ENCODE data around the gene POMT2.

POMT2 gene

DNA sequence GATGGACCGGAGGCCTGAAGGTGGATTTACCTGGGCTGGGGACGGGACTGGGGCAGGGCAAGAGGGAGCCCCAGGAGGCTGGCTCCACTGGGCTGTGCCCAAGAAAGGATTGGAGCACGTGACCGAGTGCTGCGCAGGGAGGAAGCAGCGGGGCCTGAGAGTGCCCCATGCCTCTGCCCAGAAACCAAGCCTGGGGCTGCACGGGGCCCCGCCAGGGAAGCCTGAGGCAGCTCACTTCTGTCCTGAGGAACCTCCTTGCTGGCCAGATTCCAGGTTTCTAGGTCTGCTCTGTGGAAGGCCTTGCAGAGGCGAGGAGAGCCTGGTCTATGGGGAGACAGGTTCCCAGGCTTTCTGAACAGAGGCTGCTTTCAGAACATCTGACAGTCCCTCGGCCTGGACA, 60.1 kb downstream of the POMT2 start:
- H3K4me3 ChIP-seq (ENCODE audit: low read depth, low read length), result no peak overlapping the region
- DNase-seq (ENCODE audit: low read depth), result no peak
- TF ChIP-seq POLR2A (IDR thresholded peaks at IDR 0.05; ENCODE audit: extremely low read depth, insufficient read length) (no peak), MYC (IDR thresholded peaks at IDR 0.05; ENCODE audit: low read depth, low read length) (no peak)
- TF ChIP-seq, protein P1, sequence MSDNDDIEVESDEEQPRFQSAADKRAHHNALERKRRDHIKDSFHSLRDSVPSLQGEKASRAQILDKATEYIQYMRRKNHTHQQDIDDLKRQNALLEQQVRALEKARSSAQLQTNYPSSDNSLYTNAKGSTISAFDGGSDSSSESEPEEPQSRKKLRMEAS (IDR thresholded peaks at IDR 0.05; ENCODE audit: low read depth, low read length), result no peak
- TF ChIP-seq, protein P2, sequence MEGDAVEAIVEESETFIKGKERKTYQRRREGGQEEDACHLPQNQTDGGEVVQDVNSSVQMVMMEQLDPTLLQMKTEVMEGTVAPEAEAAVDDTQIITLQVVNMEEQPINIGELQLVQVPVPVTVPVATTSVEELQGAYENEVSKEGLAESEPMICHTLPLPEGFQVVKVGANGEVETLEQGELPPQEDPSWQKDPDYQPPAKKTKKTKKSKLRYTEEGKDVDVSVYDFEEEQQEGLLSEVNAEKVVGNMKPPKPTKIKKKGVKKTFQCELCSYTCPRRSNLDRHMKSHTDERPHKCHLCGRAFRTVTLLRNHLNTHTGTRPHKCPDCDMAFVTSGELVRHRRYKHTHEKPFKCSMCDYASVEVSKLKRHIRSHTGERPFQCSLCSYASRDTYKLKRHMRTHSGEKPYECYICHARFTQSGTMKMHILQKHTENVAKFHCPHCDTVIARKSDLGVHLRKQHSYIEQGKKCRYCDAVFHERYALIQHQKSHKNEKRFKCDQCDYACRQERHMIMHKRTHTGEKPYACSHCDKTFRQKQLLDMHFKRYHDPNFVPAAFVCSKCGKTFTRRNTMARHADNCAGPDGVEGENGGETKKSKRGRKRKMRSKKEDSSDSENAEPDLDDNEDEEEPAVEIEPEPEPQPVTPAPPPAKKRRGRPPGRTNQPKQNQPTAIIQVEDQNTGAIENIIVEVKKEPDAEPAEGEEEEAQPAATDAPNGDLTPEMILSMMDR (IDR thresholded peaks at IDR 0.05; ENCODE audit: low read depth, low read length), result no peak

DNA sequence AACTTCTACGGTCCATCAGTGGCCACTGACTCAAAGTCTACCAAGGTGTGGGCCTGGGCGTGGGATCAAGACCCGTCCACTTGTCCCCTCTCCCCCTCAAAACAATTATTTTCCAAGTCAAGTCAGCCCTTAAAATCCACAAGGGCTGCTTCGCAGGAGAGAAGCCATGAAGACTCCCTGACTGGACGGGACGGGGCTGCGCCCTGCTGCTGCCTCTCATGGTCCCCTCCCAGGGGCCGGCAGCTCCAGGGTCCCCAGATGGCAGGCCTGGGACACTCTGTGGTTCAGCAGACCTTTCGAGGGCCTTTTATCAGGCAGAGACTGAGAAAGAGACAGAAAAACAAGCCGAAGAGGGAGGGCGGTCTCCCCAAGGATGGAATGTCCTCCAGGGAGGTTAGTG, 60.5 kb downstream of the POMT2 start:
- DNase-seq (ENCODE audit: low read depth), result no peak
- no peak overlapping the region for H3K4me3 ChIP-seq (ENCODE audit: low read depth, low read length)
- TF ChIP-seq, protein P1 (IDR thresholded peaks at IDR 0.05; ENCODE audit: low read depth, low read length), result no peak
- TF ChIP-seq, protein P2 (IDR thresholded peaks at IDR 0.05; ENCODE audit: low read depth, low read length), result no peak
- TF ChIP-seq POLR2A (IDR thresholded peaks at IDR 0.05; ENCODE audit: extremely low read depth, insufficient read length) (no peak), MYC (IDR thresholded peaks at IDR 0.05; ENCODE audit: low read depth, low read length) (no peak)

DNA sequence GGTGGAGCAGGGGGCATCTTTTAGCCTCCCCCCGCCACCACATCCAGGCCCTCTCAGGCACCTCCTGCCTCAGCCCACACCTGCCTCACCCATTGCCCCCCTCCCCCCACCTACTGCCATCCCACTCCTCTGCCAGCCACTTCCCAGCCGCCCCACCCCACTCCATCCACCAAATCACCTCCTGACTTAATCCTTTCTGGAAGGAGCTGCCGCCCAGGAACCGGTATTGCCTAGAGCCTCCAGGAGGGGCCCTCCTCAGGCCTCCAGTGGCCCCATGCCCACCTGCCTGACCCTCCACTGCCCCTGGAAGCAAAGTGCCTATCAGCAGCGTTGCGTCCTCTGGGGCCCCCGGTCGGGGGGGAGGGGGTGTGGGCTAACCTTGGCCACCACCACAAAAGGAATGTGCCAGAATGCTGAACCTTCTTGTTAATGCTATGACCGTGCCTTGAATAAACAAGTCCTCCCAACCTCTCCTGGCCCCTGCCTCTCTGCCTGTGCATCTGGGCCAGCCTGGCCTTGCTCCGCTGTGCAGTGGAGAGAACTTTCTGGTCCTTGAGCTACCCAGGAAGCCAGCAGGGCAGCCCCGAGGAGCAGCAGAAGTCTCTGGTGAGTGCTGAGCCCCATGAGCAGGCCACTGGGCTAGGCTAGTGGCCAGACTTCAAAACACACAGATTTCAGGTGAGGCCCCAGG, 61.5 kb downstream of the POMT2 start:
- H3K4me3 ChIP-seq (ENCODE audit: low read depth, low read length), result no peak overlapping the region
- TF ChIP-seq, protein P1 (IDR thresholded peaks at IDR 0.05; ENCODE audit: low read depth, low read length), result no peak
- TF ChIP-seq, protein P2 (IDR thresholded peaks at IDR 0.05; ENCODE audit: low read depth, low read length), result no peak
- no peak for TF ChIP-seq MYC (IDR thresholded peaks at IDR 0.05; ENCODE audit: low read depth, low read length)
- no peak for TF ChIP-seq POLR2A (IDR thresholded peaks at IDR 0.05; ENCODE audit: extremely low read depth, insufficient read length)
- no peak for DNase-seq (ENCODE audit: low read depth)

DNA sequence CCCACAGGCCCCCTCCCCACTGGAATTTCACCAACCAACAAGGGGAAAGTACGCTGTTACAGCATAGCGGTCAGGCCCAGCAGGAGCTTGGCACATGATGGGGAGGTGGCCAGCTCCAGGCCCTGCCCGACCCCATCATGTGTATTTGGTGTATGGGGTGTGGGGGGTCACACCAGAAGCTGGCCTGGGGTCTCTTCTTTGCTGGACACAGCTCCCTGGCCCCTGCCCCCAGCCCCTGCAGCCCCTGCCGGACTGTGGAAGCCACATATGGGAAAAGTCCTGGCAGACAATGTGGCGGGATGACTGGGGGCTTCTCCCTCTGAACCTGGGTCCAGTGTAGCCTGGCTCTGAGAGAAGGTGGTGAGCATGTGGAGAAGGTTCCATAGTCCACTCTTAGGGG, 62.1 kb downstream of the POMT2 start:
- H3K4me3 ChIP-seq (ENCODE audit: low read depth, low read length), result no peak overlapping the region
- TF ChIP-seq POLR2A (IDR thresholded peaks at IDR 0.05; ENCODE audit: extremely low read depth, insufficient read length) (no peak), MYC (IDR thresholded peaks at IDR 0.05; ENCODE audit: low read depth, low read length) (no peak)
- TF ChIP-seq, protein P2 (IDR thresholded peaks at IDR 0.05; ENCODE audit: low read depth, low read length), result no peak
- TF ChIP-seq, protein P1 (IDR thresholded peaks at IDR 0.05; ENCODE audit: low read depth, low read length), result no peak
- DNase-seq (ENCODE audit: low read depth), result no peak

DNA sequence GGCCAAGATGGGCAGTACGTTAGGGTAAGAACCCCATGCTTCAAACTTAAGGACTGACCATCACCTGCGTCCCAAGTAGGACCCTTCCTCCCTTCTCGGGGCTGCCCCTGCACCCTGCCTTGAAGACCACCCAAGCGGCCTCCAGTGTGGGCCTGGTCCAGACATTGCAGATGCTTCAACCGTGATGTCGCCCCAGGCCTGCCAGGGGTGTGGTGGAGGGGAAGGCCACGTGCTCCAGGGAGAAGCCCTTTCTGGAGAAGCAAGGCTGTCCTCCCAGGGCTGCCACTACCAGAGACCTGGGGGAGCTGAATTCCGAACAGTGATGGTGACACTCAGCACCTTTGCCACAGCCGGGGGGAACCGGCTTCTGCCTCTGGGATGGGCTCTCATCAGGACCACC, 63.0 kb downstream of the POMT2 start:
- TF ChIP-seq MYC (IDR thresholded peaks at IDR 0.05; ENCODE audit: low read depth, low read length), result no peak
- TF ChIP-seq, protein P2 (IDR thresholded peaks at IDR 0.05; ENCODE audit: low read depth, low read length), result no peak
- TF ChIP-seq POLR2A (IDR thresholded peaks at IDR 0.05; ENCODE audit: extremely low read depth, insufficient read length), result no peak
- TF ChIP-seq, protein P1 (IDR thresholded peaks at IDR 0.05; ENCODE audit: low read depth, low read length), result no peak
- no peak for DNase-seq (ENCODE audit: low read depth)
- H3K4me3 ChIP-seq (ENCODE audit: low read depth, low read length), result no peak overlapping the region
